GM12878 (cell line): ENCODE measurements around the gene IMMP2L. TPM values are rescaled to one million over a fixed set of nuclear protein-coding genes. Genes with fewer than 3 reads are reported as not detected.

Experiments used
- ATAC-seq: fragments of 200-7000 bp; cut with Tn5 transposase; 3 replicates; pipeline ENCODE4 v1.9.1; 2020; ENCODE audit warnings: mild to moderate bottlenecking, moderate library complexity
- BruUV-seq: library from RNA; stranded (reverse); fragments of 400-500 nt; replicated peaks from 2 replicates; lab custom pipeline; 2021; lab: Mats Ljungman, UMichigan
- CTCF ChIA-PET: fragments of 300-600 bp; sonication (Branson Sonifier 250); formaldehyde crosslinking; extraction: SDS; loops from one replicate; lab custom pipeline; 2021; ENCODE audit warnings: inconsistent platforms; lab: Yijun Ruan, JAX
- POLR2A ChIA-PET: fragments of 350-600 bp; formaldehyde crosslinking; extraction: SDS; loops from one replicate; lab custom pipeline; 2021; ENCODE audit warnings: inconsistent platforms; lab: Charles Lee
- RAD21 ChIA-PET: fragments of 300-600 bp; sonication (Branson Sonifier 250); formaldehyde crosslinking; loops from one replicate; lab custom pipeline; 2023; ENCODE audit warnings: antibody characterized with exemption; ENCODE audit not compliant: unreplicated experiment; lab: Charles Lee
- SMC1A ChIA-PET: fragments of 300-600 bp; sonication (Branson Sonifier 250); formaldehyde crosslinking; loops from one replicate; lab custom pipeline; 2023; ENCODE audit not compliant: unreplicated experiment, uncharacterized antibody; lab: Charles Lee
- DNase-seq: peaks from one replicate; pipeline ENCODE4 v3.0.0-alpha.2; 2011; ENCODE audit warnings: low read depth, low spot score
- FAIRE-seq: peaks from 3 replicates; lab custom pipeline; 2011; peaks lifted over from hg19 to GRCh38; lab: Jason Lieb, UNC
- H2AFZ ChIP-seq: 2 replicates; pipeline ENCODE4 v1.6.0; 2011; ENCODE audit warnings: low read depth, low read length, control low read depth; ENCODE audit not compliant: control insufficient read depth
- H3K27ac ChIP-seq: 2 replicates; pipeline ENCODE4 v1.5.1; 2011; ENCODE audit warnings: control low read depth; ENCODE audit not compliant: control insufficient read depth, insufficient read depth
- H3K27me3 ChIP-seq, 2 experiments: replicated peaks in 1 of 2; 2 replicates each; pipeline versions ENCODE4 v1.6.0 to v1.6.1; 2011; ENCODE audit warnings: low read length in 1 of 2; ENCODE audit not compliant: control insufficient read depth in 2 of 2, insufficient read depth in 2 of 2
- H3K36me3 ChIP-seq, 2 experiments: 2 replicates each; pipeline ENCODE4 v1.5.1; 2011; ENCODE audit warnings: low read length in 1 of 2; ENCODE audit not compliant: control insufficient read depth in 2 of 2, insufficient read depth in 2 of 2
- H3K4me1 ChIP-seq: 2 replicates; pipeline ENCODE4 v1.6.1; 2011; ENCODE audit warnings: mild to moderate bottlenecking, low read length, moderate library complexity, mixed read lengths; ENCODE audit not compliant: control insufficient read depth, insufficient read depth
- H3K4me2 ChIP-seq: 2 replicates; pipeline ENCODE4 v1.6.0; 2011; ENCODE audit warnings: control low read depth; ENCODE audit not compliant: control insufficient read depth, insufficient read depth
- H3K4me3 ChIP-seq: fragments of 200-600 bp; sonication (generic); 2 replicates; pipeline ENCODE4 v1.5.1; 2016
- H3K79me2 ChIP-seq: 2 replicates; pipeline ENCODE4 v1.6.0; 2011; ENCODE audit warnings: low read length; ENCODE audit not compliant: control insufficient read depth, insufficient read depth
- H3K9ac ChIP-seq: 2 replicates; pipeline ENCODE4 v1.8.0; 2011; ENCODE audit warnings: low read length, control low read depth, mixed read lengths; ENCODE audit not compliant: control insufficient read depth, insufficient read depth
- H3K9me3 ChIP-seq: replicated peaks from 3 replicates; pipeline ENCODE4 v1.5.1; 2011; ENCODE audit warnings: mild to moderate bottlenecking, low read length; ENCODE audit not compliant: control insufficient read depth, insufficient read depth
- H4K20me1 ChIP-seq: 2 replicates; pipeline ENCODE4 v1.6.0; 2011; ENCODE audit not compliant: control insufficient read depth, insufficient read depth
- CHD2 ChIP-seq: IDR thresholded peaks from 2 replicates; pipeline ENCODE4 v1.6.1; 2011; ENCODE audit warnings: low read depth, low read length, improper control_type of control experiment, borderline replicate concordance
- FOXK2 ChIP-seq: fragments of 450-650 bp; IDR thresholded peaks from 2 replicates; pipeline ENCODE4 v1.6.1; 2017; ENCODE audit warnings: mild to moderate bottlenecking, moderate library complexity
- HDGF ChIP-seq: fragments of 450-650 bp; IDR thresholded peaks from 2 replicates; pipeline ENCODE4 v1.6.1; 2016; ENCODE audit warnings: antibody characterized with exemption
- KDM1A ChIP-seq: fragments of 200-600 bp; sonication (generic); IDR thresholded peaks from 2 replicates; pipeline ENCODE4 v1.6.1; 2016; ENCODE audit warnings: borderline replicate concordance
- RB1 ChIP-seq: fragments of 450-650 bp; formaldehyde crosslinking; IDR thresholded peaks from 2 replicates; pipeline ENCODE4 v1.6.1; 2017; ENCODE audit warnings: mild to moderate bottlenecking, borderline replicate concordance
- SIX5 ChIP-seq: IDR thresholded peaks from 2 replicates; pipeline ENCODE4 v1.6.1; 2011; ENCODE audit warnings: mild to moderate bottlenecking, low read depth, low read length, moderate library complexity; ENCODE audit not compliant: severe bottlenecking
- SPI1 ChIP-seq: IDR thresholded peaks from 2 replicates; pipeline ENCODE4 v1.6.1; 2011; ENCODE audit warnings: low read depth, mild to moderate bottlenecking, low read length, moderate library complexity, borderline replicate concordance; ENCODE audit not compliant: insufficient read depth
- STAT1 ChIP-seq: fragments of 450-650 bp; conservative IDR thresholded peaks from 2 replicates; pipeline ENCODE4 v1.6.1; 2014; ENCODE audit warnings: antibody characterized with exemption, mild to moderate bottlenecking
- ZNF384 ChIP-seq: IDR thresholded peaks from 2 replicates; pipeline ENCODE4 v1.6.1; 2012; ENCODE audit warnings: low read depth, mild to moderate bottlenecking, low read length, improper control_type of control experiment, borderline replicate concordance
- WGBS: methylation state at CpG from one replicate; pipeline ENCODE4 v1.1.6; 2016; ENCODE audit warnings: low lambda C conversion rate; ENCODE audit not compliant: insufficient replicate concordance, insufficient coverage; ENCODE audit errors: missing lambda C conversion rate; 5-methylcytosine and 5-hydroxymethylcytosine counted together
- in situ Hi-C: fragments of 300-500 bp; cut with MboI; formaldehyde crosslinking; loops from 9 replicates; pipeline ENCODE4 v1.14.3; 2018; ENCODE audit warnings: mixed read lengths
- intact Hi-C: fragments of 100-400 bp; cut with micrococcal nuclease; formaldehyde crosslinking; loops from one replicate; pipeline ENCODE4 v1.14.2; 2022; ENCODE audit not compliant: unreplicated experiment
- polyA plus RNA-seq, 11 experiments: library from polyadenylated mRNA; depleted of rRNA in 4 of 11; unstranded in 6 of 11; stranded (reverse) in 5 of 11; fragments of >200 nt; fragmentation: Nextera tagmentation in 4 of 11; fragmentation: Illumina TruSeq in 1 of 11; extraction: Ambion mirVana in 4 of 11; extraction: Trizol in 1 of 11; gene quantifications; 1 replicate in 1 of 11; 2 replicates in 10 of 11; pipeline versions ENCODE4 v1.2.1 to v1.2.3, GENCODE V29; 2011 to 2016; ENCODE audit warnings: inconsistent platforms in 2 of 11, missing spikeins in 2 of 11, low read depth in 1 of 11
- total RNA-seq, 4 experiments: library from RNA; depleted of rRNA in 3 of 4; stranded (reverse); fragments of >200 nt in 3 of 4; fragmentation: Illumina TruSeq in 1 of 4; extraction: Trizol in 1 of 4; gene quantifications; 2 replicates each; pipeline versions ENCODE4 v1.2.1 to v1.2.3, GENCODE V29; 2013 to 2021
- TF ChIP-seq, protein P1 (sequence below): fragments of 150-350 bp; IDR thresholded peaks from 2 replicates; pipeline ENCODE4 v1.6.1; 2014; ENCODE audit warnings: mild to moderate bottlenecking, low read depth, low read length
- TF ChIP-seq, protein P2 (sequence below): IDR thresholded peaks from 2 replicates; pipeline ENCODE4 v1.6.1; 2011; ENCODE audit warnings: borderline replicate concordance, low read depth, mild to moderate bottlenecking, moderate library complexity, low read length; ENCODE audit not compliant: insufficient read depth, poor library complexity, severe bottlenecking
- TF ChIP-seq, protein P3 (sequence below): fragments of 450-650 bp; IDR thresholded peaks from 2 replicates; pipeline ENCODE4 v1.6.1; 2017; ENCODE audit warnings: antibody characterized with exemption, mild to moderate bottlenecking, moderate library complexity

Gene IMMP2L
- total and polyA plus RNA-seq, 10 of the 15 experiments (the other 5 are each of a cell fraction or from before 2014, with no cell fraction given) = 12.6 to 46.3 (median 19.6) TPM

DNA sequence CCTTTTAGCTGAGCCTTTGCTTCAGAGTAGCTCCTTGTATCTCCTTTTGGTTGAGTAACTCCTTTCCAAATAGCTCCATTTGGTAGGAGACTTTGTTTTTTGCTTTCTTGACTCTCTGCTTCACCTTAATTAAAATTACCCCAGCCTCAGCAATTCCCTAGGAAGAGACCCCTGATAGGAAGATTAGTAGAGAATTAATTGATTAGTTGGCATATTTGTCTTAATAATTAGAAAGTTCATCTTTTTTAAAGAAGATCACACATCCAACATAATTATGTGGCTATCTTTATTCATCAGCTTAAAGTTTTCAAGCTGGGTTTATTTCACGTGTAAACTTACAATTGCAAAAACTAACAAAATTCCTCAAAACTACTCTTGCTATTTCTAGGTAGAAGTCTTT is 352.2 kb downstream of the IMMP2L start:
- DNase-seq (no peak), ATAC-seq (no peak), FAIRE-seq (no peak)
- SMC1A ChIA-PET = no interaction called here
- WGBS = 100% methylated on average over 1 of the region's 1 CpG
- no peaks in the 10 kb centered on the region for H4K20me1 ChIP-seq
- in situ Hi-C loops = no loop called here
- no TSS peak for BruUV-seq
- no peak overlapping the region for H3K4me3 ChIP-seq
- no peak overlapping the region for H3K27ac ChIP-seq
- RAD21 ChIA-PET = no interaction called here
- intact Hi-C loops = no loop called here
- CTCF ChIA-PET = interaction anchor here (1.2 kb wide), 1 partner anchor 24 kb away, joined by 4 read pairs; no protein-coding TSS in a partner anchor
- no peak overlapping the region for H3K4me2 ChIP-seq
- H3K27me3 ChIP-seq = no peaks in the 10 kb centered on the region
- H3K36me3 ChIP-seq = no peaks in the 10 kb centered on the region
- no peak overlapping the region for H2AFZ ChIP-seq
- no peaks in the 10 kb centered on the region for H3K4me1 ChIP-seq
- H3K9me3 ChIP-seq = no peaks in the 10 kb centered on the region
- no peak overlapping the region for H3K9ac ChIP-seq
- TF ChIP-seq, protein P1, sequence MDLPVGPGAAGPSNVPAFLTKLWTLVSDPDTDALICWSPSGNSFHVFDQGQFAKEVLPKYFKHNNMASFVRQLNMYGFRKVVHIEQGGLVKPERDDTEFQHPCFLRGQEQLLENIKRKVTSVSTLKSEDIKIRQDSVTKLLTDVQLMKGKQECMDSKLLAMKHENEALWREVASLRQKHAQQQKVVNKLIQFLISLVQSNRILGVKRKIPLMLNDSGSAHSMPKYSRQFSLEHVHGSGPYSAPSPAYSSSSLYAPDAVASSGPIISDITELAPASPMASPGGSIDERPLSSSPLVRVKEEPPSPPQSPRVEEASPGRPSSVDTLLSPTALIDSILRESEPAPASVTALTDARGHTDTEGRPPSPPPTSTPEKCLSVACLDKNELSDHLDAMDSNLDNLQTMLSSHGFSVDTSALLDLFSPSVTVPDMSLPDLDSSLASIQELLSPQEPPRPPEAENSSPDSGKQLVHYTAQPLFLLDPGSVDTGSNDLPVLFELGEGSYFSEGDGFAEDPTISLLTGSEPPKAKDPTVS = no peak
- no peak for TF ChIP-seq CHD2
- no peak for TF ChIP-seq RB1
- no peak for TF ChIP-seq SPI1
- no peak for TF ChIP-seq KDM1A
- TF ChIP-seq FOXK2 = no peak
- no peak for TF ChIP-seq STAT1
- TF ChIP-seq, protein P2, sequence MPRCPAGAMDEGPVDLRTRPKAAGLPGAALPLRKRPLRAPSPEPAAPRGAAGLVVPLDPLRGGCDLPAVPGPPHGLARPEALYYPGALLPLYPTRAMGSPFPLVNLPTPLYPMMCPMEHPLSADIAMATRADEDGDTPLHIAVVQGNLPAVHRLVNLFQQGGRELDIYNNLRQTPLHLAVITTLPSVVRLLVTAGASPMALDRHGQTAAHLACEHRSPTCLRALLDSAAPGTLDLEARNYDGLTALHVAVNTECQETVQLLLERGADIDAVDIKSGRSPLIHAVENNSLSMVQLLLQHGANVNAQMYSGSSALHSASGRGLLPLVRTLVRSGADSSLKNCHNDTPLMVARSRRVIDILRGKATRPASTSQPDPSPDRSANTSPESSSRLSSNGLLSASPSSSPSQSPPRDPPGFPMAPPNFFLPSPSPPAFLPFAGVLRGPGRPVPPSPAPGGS = no peak
- TF ChIP-seq ZNF384 = no peak
- no peak for TF ChIP-seq SIX5
- no peak for TF ChIP-seq HDGF
- TF ChIP-seq, protein P3, sequence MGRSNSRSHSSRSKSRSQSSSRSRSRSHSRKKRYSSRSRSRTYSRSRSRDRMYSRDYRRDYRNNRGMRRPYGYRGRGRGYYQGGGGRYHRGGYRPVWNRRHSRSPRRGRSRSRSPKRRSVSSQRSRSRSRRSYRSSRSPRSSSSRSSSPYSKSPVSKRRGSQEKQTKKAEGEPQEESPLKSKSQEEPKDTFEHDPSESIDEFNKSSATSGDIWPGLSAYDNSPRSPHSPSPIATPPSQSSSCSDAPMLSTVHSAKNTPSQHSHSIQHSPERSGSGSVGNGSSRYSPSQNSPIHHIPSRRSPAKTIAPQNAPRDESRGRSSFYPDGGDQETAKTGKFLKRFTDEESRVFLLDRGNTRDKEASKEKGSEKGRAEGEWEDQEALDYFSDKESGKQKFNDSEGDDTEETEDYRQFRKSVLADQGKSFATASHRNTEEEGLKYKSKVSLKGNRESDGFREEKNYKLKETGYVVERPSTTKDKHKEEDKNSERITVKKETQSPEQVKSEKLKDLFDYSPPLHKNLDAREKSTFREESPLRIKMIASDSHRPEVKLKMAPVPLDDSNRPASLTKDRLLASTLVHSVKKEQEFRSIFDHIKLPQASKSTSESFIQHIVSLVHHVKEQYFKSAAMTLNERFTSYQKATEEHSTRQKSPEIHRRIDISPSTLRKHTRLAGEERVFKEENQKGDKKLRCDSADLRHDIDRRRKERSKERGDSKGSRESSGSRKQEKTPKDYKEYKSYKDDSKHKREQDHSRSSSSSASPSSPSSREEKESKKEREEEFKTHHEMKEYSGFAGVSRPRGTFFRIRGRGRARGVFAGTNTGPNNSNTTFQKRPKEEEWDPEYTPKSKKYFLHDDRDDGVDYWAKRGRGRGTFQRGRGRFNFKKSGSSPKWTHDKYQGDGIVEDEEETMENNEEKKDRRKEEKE = no peak
- H3K79me2 ChIP-seq = no peaks in the 10 kb centered on the region
- POLR2A ChIA-PET = interaction anchor here (0.7 kb wide), 1 partner anchor 252 kb away, joined by 3 read pairs; no protein-coding TSS in a partner anchor
